GM12873 (cell line): ENCODE measurements around the gene ASXL3.

Source experiments
- CTCF ChIP-seq: IDR thresholded peaks from 2 replicates; pipeline ENCODE4 v1.5.1; 2012; ENCODE audit warnings: low read depth, mild to moderate bottlenecking, moderate library complexity, low read length, control low read depth; ENCODE audit not compliant: insufficient read depth; ENCODE audit errors: missing control alignments

The ASXL3 gene

GRCh38 chr18:33699372-33699771, 121.4 kb downstream of the ASXL3 start:
- TF ChIP-seq CTCF = no peak

- TF ChIP-seq CTCF = no peak
These were observed 122.5 kb downstream of the ASXL3 start for GRCh38 chr18:33700513-33700976.

GRCh38 chr18:33702625-33703024, 124.6 kb downstream of the ASXL3 start:
- no peak for TF ChIP-seq CTCF

GRCh38 chr18:33706391-33706790, 128.4 kb downstream of the ASXL3 start:
- TF ChIP-seq CTCF = no peak

- TF ChIP-seq CTCF = no peak
These were observed 130.9 kb downstream of the ASXL3 start for GRCh38 chr18:33708876-33709275.

DNA sequence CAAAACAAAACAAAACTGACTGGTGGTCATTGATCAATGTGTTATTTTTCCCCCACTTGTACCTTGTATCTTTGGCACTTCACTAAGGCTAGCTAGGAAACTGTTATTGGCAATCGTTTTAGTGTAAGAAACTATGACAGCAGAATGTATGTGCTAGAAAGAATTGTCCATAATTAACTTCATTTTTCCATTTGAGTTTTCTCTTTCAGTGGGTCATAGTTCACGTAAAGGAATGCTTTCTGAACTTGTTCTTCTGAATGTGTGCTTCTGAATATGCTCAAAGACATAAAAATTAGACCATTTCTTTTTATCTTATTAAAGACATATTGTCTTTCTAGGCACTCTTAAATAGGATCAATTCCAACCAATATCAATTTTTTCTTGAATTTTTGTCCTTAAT, 132.2 kb downstream of the ASXL3 start:
- TF ChIP-seq CTCF = no peak

GRCh38 chr18:33711514-33711913, 133.5 kb downstream of the ASXL3 start:
- no peak for TF ChIP-seq CTCF
